ENCODE measurements around the gene GMNN.

Gene GMNN

DNA sequence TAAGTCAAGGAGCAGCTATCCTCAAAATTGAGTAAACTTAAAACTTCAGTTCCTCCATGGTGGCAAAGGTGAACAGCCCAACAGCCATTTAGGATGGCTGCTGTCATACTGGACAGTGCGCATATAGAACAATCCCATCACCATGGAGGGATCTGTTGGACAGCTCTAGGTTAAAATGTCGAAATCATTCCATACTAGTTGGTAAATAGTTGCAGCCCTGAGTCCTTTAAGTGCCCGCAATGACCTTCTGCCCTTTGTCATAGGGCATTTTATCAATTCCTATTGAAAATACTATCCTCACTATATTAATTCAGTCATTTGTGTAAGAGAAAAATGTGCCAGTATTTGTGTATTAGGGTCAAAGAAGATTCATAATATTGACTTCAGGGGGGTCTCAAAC lies 32.8 kb downstream of the GMNN start:
- TF ChIP-seq ZNF274 (IDR thresholded peaks at IDR 0.05; ENCODE audit: low read depth, low read length): no peak
- no peak overlapping the region for H3K4me3 ChIP-seq (ENCODE audit: low read length)

DNA sequence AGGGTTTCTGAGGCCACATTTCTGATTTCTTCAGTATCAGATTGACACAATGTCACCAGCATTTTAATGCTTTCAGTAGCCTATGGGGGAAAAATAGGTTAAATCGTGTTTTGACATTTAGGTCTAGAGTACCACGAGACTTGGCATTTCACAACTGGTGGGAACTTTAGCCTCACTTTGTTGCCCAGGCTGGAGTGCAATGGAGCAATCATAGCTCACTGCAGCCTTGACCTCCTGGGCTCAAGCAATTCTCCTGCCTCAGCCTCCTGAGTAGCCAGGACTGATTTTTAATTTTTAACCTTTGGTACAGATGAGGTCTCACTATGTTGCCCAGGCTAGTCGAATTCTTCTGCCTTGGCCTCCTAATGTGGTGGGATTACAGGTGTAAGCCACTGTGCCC lies 35.0 kb downstream of the GMNN start:
- H3K4me3 ChIP-seq (ENCODE audit: low read length): no peak overlapping the region
- no peak for TF ChIP-seq ZNF274 (IDR thresholded peaks at IDR 0.05; ENCODE audit: low read depth, low read length)

DNA sequence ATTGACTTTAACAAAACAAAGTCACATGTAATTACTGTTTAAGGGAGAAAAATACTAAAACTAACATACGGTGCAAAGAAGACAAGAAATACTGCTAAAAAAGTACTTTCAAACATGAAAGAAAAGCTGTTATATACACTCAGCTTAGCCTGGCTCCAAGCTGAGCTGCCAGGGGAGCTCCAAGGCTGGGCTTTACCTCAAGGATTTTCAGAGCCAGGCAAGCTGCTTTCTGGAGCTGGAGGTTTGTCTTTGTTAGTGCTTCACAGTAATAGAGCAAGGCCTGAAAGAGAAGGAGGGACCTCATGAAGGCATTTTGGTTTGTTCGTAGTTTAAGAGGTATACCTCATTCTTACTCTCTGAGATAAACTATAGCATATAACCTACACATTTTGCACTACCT lies 43.6 kb downstream of the GMNN start:
- H3K4me3 ChIP-seq (ENCODE audit: low read length): no peak overlapping the region
- TF ChIP-seq ZNF274 (IDR thresholded peaks at IDR 0.05; ENCODE audit: low read depth, low read length): no peak

DNA sequence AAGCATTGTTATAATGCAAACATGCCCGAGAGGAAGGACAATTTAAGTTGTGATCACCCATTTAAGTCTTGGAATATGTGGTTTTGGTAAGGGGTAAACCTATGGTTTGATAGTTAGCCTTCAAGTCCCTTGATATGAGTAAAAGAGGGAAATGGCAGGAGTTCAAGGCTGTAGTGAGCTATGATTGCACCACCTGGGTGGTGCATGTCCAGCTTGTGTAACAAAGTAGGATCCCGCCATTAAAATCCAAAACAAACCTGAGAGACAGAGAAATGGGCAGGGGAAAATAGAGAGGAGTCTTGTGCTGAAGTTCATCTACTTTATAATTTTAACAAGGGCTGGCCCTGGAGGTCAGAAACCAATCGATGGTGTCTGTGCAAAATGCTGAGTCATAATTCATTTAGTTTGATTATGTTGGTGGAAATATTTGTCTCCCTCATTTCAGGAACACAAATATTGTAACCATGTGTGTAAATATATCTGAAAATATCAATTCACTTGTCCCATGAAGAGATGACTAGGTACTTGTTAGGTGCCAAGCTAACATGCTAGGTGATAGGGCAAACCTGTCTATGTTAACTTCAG lies 47.2 kb downstream of the GMNN start:
- TF ChIP-seq ZNF274 (IDR thresholded peaks at IDR 0.05; ENCODE audit: low read depth, low read length): no peak
- no peak overlapping the region for H3K4me3 ChIP-seq (ENCODE audit: low read length)

DNA sequence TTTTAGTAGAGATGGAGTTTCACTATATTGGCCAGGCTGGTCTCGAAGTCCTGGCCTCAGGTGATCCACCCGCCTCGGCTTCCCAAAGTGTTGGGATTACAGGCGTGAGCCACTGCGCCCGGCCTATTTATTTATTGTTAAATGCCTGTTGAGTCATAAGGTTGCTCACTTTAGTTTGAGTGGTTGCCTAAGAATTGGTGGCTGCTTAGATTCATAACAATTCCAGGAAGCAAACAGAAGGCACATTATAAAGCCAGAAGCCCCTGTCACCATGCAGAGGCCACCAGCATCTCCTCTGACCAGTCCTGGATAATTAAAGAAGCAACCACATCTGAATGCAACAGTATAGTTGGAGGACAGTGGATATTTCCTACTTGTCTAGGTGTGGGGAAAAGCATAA lies 48.0 kb downstream of the GMNN start:
- no peak for TF ChIP-seq ZNF274 (IDR thresholded peaks at IDR 0.05; ENCODE audit: low read depth, low read length)
- no peak overlapping the region for H3K4me3 ChIP-seq (ENCODE audit: low read length)

DNA sequence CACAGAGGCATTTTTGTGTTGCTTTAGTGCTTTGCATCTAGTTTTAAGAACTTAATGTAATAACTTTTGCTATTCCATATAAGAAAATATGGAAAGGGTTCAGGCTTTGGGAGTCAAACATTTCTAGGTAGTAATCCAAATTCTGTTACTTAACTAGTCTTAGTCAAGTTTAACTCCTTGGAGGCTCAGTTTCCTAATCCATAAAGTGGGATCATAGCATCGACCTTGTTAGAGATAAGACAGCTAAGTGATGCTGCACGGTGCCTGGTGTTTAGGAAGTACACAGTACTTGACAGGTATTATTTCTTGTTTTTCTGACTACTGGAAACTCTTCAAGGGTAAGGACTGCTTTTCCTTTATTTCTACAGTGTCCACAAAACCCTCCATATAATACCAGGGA lies 48.4 kb downstream of the GMNN start:
- TF ChIP-seq ZNF274 (IDR thresholded peaks at IDR 0.05; ENCODE audit: low read depth, low read length): no peak
- no peak overlapping the region for H3K4me3 ChIP-seq (ENCODE audit: low read length)

DNA sequence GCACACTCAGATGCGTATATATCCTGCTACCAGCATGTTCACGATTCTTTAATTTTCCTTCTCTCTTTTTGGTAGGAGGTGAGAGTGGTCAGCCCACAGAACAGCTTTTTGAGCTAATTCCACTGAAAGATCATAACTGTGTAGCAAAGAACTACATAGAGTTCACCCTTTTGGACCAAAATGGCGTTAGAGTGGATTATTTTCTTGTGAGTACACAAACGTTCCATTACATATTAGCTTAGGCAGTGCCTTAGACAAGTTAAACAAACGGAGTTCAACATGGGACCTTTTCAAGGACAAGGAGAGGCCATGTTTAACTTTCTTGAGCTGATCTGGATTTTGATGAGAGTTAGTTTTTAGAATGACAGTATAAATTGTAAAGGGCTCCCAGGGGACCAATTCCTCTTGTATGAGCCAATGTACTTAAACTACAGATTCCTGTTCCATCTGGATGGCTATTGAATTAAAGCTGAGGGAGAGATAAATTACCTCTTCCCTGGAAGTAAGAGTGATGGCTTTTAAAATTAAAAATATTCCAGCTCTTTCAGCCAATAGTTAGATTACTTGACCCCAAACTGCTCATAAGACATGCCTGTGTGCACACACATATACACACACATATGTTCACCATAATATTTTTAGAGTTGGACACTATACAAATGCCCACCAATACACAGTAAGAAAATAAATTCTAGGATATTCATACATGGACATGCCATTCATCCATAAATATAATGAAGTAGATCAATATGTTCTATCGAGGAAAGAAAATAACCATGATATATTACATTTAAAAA lies 49.6 kb downstream of the GMNN start:
- no peak for TF ChIP-seq ZNF274 (IDR thresholded peaks at IDR 0.05; ENCODE audit: low read depth, low read length)
- H3K4me3 ChIP-seq (ENCODE audit: low read length): no peak overlapping the region

DNA sequence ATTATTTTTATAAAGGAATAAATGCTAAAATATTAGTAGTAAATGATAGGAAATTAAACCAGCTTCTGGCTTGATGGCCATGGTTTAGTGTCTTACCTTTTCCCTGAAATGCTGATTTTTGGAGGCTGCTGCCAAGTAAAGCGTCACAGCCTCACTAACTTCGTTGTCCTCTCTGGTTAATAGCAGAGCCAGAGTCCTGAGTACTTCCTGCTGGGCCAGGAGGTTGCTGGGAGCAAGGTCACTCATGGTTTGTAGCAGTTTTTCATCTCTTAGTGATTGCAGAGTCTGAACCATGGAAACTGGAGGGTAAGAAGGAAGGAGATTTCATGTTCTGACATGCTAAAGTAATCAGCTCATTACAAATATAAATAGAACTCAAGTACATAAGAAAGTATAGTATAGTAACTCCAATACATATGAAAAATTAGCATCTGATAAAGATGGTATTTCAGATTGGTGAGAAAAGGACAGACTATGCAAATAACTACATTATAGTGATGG lies 50.4 kb downstream of the GMNN start:
- H3K4me3 ChIP-seq (ENCODE audit: low read length): no peak overlapping the region
- TF ChIP-seq ZNF274 (IDR thresholded peaks at IDR 0.05; ENCODE audit: low read depth, low read length): no peak

DNA sequence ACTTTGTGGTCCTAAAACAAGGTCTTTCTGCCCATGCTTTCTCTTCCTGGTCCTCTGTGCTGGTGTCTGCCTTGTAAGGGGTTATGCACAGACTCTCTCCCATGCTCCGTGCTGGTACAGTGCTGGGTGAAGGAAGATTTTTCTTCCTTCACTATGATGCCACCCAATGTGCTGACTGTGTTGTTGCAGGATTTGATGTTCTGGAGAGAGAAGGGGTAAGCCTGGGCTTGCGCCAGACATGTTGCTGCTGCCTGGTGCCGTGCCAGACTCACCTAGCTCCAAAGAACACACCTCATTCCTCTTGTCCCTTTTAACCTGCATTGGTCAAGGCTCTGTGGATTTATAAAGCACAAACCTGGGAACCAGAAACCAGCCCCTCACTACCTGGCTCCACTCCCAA lies 52.4 kb downstream of the GMNN start:
- H3K4me3 ChIP-seq (ENCODE audit: low read length): no peak overlapping the region
- TF ChIP-seq ZNF274 (IDR thresholded peaks at IDR 0.05; ENCODE audit: low read depth, low read length): no peak

DNA sequence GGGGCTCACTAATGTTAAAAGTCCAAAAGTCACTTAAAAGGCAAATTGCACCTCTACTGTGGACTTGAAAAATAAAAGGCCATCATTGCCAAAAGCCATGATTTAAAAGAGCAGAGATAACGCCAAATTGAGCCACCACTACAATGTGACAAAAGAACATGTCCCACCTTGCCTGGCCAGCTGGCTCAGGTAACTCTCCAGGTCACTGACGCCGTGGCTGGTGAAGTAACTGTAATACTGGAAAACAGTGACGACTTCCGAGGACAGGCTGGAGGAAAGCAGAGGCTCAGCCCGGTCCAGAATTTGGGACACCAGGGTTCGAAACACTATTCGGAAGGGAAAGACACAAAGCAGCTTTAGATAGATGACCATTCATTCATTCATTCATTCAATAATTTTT lies 53.2 kb downstream of the GMNN start:
- no peak overlapping the region for H3K4me3 ChIP-seq (ENCODE audit: low read length)
- no peak for TF ChIP-seq ZNF274 (IDR thresholded peaks at IDR 0.05; ENCODE audit: low read depth, low read length)

DNA sequence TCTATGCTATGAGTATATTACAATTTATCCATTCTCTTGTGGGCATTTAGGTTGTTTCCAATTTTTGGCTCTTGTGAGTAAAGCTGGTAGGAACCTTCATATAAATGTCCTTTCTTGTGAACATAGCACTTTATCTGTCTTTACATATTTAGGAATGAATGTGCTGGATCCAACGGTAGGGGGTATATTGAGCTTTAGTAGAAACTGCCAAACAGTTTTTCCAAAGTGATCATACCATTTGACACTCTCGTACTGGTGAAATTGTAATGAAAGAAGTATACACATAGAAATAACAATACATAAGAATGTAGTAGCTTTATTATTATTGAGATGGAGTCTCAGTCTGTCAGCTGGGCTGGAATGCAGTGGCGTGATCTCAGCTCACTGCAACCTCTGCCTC lies 54.9 kb downstream of the GMNN start:
- TF ChIP-seq ZNF274 (IDR thresholded peaks at IDR 0.05; ENCODE audit: low read depth, low read length): no peak
- H3K4me3 ChIP-seq (ENCODE audit: low read length): no peak overlapping the region

DNA sequence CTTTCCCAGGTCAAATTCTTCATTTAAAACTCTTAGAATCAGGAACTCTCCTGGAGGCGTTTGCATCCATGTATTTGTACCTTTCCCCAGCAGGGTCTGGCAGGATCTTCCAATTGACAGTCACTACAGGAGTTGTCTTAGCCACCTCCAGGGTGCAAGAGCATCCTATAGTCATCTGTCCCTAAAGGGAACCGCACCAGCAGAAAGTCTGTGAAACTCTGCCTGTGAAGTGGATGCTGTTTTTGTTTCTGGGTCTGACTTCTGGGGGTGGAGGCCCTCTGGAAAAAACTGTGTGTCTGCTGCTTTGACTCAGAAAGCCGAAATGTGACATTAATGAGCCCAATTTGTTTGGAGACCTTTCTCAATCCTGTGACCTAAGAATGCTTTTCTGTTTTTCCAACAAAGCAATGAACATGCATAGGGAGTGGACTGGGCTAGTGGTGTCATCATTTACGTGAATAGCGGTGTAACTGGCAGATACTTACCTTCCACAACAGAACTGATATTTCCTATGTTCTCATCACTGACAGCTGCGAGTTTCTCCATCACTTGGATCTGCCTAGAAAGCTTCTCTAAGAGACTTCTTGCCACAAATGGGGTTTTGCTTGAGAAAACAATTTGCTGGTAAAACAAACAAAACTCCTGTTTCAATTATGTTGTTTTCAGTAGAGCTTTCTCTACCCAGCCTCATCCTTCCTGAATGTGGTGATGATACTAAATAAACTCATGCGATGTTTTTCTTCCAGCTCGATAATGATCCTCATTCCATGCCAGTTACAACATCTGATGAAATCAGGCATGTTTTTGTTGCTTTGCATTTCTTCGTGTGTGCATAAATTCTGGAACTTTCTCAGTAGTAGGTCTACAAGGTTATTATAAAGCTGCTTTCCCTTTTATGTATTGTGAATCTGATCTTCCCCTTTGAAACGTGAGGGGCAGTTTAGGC lies 57.3 kb downstream of the GMNN start:
- TF ChIP-seq ZNF274 (IDR thresholded peaks at IDR 0.05; ENCODE audit: low read depth, low read length): no peak
- H3K4me3 ChIP-seq (ENCODE audit: low read length): no peak overlapping the region

DNA sequence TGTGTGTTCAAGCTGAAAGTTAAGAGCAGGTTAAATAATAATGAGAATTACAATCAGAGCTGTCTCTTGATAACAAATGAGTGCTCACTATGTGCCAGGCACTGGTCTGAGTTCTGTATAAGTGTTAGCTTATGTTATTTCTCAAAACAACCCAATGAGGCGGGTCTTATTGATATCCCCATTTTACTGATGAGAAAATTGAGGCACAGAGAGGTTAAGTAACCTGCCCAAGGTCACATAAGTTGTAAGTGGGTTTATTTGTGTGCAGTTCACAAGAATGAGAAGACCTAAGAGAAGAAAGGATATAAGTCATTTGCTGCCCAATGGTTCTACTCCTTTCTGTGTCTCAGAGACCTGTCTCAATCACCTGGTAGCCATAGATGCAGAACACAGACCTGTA lies 58.1 kb downstream of the GMNN start:
- no peak overlapping the region for H3K4me3 ChIP-seq (ENCODE audit: low read length)
- TF ChIP-seq ZNF274 (IDR thresholded peaks at IDR 0.05; ENCODE audit: low read depth, low read length): no peak

DNA sequence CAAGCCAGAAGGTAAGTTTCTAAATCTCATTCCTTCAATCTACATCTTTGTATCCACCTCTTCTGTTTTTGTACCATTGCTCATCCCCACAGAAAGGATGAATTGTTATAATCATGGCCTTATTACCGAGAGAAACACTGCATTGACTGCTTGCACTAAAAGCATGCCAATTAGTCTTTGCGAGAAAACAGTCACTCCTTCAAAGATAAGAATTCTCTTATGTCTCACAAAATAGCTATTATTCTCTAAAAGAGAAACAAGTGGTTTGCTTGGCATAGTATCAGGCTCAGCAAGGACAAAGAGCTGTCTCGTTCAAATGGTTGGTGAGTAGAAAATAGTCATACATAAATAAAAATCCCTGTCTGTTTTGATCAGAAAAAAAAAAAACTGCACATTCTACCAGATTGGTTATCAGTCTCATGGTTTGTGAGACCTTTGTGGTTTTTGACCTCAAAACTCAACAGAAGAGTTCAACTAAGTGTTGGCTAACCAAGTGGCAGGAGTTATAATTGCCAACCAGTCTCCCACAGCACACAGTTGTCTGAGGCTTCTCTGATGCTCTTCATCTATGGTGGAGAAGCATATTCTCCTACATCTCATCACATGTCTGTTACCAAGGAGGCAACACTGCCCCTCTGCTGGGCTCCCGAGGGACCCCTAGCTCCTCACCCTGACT lies 59.1 kb downstream of the GMNN start:
- TF ChIP-seq ZNF274 (IDR thresholded peaks at IDR 0.05; ENCODE audit: low read depth, low read length): no peak

More for the DNA sequence above, 59.1 kb downstream of the GMNN start:
- no peak overlapping the region for H3K4me3 ChIP-seq (ENCODE audit: low read length)

All from GM08714 (cell line).